GM23338 (cell line): ENCODE data around the gene MMAB. TPM values are rescaled to one million over a fixed set of nuclear protein-coding genes. Genes with fewer than 3 reads are reported as not detected.

Experiments
- ATAC-seq: fragments of 200-7000 bp; cut with Tn5 transposase; 3 replicates; pipeline ENCODE4 v1.9.1; 2020
- DNase-seq: peaks from one replicate; pipeline ENCODE4 v3.0.0-alpha.2; 2015; ENCODE audit warnings: low spot score
- H2AFZ ChIP-seq: fragments of 200-600 bp; sonication (generic); 2 replicates; pipeline ENCODE4 v1.8.0; 2016; ENCODE audit warnings: antibody characterized with exemption, mild to moderate bottlenecking, moderate library complexity
- H3F3A ChIP-seq: fragments of 200-600 bp; sonication (generic); replicated peaks from 2 replicates; pipeline ENCODE4 v1.8.0; 2017; ENCODE audit warnings: antibody characterized with exemption, mixed run types, low read depth
- H3K27ac ChIP-seq: fragments of 200-600 bp; sonication (generic); 2 replicates; pipeline ENCODE4 v1.6.1; 2016; ENCODE audit warnings: low read depth
- H3K27me3 ChIP-seq: fragments of 200-600 bp; sonication (generic); 2 replicates; pipeline ENCODE4 v1.8.0; 2016; ENCODE audit warnings: mild to moderate bottlenecking, mixed run types, moderate library complexity; ENCODE audit not compliant: insufficient read depth
- H3K36me3 ChIP-seq: fragments of 200-600 bp; sonication (generic); 2 replicates; pipeline ENCODE4 v1.8.0; 2016; ENCODE audit warnings: mild to moderate bottlenecking; ENCODE audit not compliant: insufficient read depth
- H3K4me1 ChIP-seq: fragments of 200-600 bp; sonication (generic); 2 replicates; pipeline ENCODE4 v1.8.0; 2016; ENCODE audit warnings: mild to moderate bottlenecking, moderate library complexity; ENCODE audit not compliant: insufficient read depth
- H3K4me2 ChIP-seq: fragments of 200-600 bp; sonication (generic); 2 replicates; pipeline ENCODE4 v1.7.1; 2017; ENCODE audit warnings: mixed run types
- H3K4me3 ChIP-seq: fragments of 200-600 bp; sonication (generic); 2 replicates; pipeline ENCODE4 v1.6.1; 2016; ENCODE audit warnings: mixed run types
- H3K79me2 ChIP-seq: fragments of 200-600 bp; sonication (generic); replicated peaks from 2 replicates; pipeline ENCODE4 v1.8.0; 2017; ENCODE audit warnings: mild to moderate bottlenecking; ENCODE audit not compliant: insufficient read depth
- H3K9me2 ChIP-seq: fragments of 200-600 bp; sonication (generic); 2 replicates; pipeline ENCODE4 v1.8.0; 2017; ENCODE audit not compliant: insufficient read depth
- H4K20me1 ChIP-seq: fragments of 200-600 bp; sonication (generic); replicated peaks from 2 replicates; pipeline ENCODE4 v1.8.0; 2017; ENCODE audit warnings: mild to moderate bottlenecking; ENCODE audit not compliant: insufficient read depth
- H3K27ac Mint-ChIP-seq: 2 replicates; pipeline ENCODE4 v1.8.0; 2020; ENCODE audit warnings: inconsistent platforms, mild to moderate bottlenecking, moderate library complexity, mixed read lengths
- H3K27me3 Mint-ChIP-seq: 3 replicates; pipeline ENCODE4 v1.8.0; 2022; ENCODE audit warnings: low read depth, mild to moderate bottlenecking, moderate library complexity, mixed read lengths, inconsistent platforms; ENCODE audit not compliant: insufficient read depth, poor library complexity
- H3K36me3 Mint-ChIP-seq: 3 replicates; pipeline ENCODE4 v1.8.0; 2021; ENCODE audit warnings: low read depth, mild to moderate bottlenecking, inconsistent platforms, moderate library complexity, mixed read lengths
- H3K4me1 Mint-ChIP-seq: 3 replicates; pipeline ENCODE4 v1.8.0; 2020; ENCODE audit warnings: mild to moderate bottlenecking, inconsistent platforms, mixed read lengths
- H3K4me3 Mint-ChIP-seq: 3 replicates; pipeline ENCODE4 v1.8.0; 2021; ENCODE audit warnings: moderate library complexity, mild to moderate bottlenecking, inconsistent platforms, mixed read lengths
- H3K9me3 Mint-ChIP-seq: 3 replicates; pipeline ENCODE4 v1.8.0; 2020; ENCODE audit warnings: moderate library complexity, mild to moderate bottlenecking, inconsistent platforms, mixed read lengths
- CREB1 ChIP-seq: fragments of 250-450 bp; sonication (Bioruptor Pico); IDR thresholded peaks from 2 replicates; pipeline ENCODE4 v1.5.0; 2020; ENCODE audit warnings: low read depth, mild to moderate bottlenecking, moderate library complexity
- CTCF ChIP-seq, 2 experiments: fragments of 200-600 bp in 1 of 2; sonication (generic) in 1 of 2; conservative IDR thresholded peaks; 2 replicates each; pipeline versions ENCODE4 v1.5.1 to v1.6.1; 2016 to 2017; ENCODE audit warnings: antibody characterized with exemption in 2 of 2, low read depth in 2 of 2, mild to moderate bottlenecking in 2 of 2, moderate library complexity in 1 of 2
- ETS1 ChIP-seq: IDR thresholded peaks from 2 replicates; pipeline ENCODE4 v1.6.1; 2016; ENCODE audit warnings: antibody characterized with exemption
- EZH2 ChIP-seq: fragments of 200-600 bp; sonication (generic); IDR thresholded peaks from one replicate; pipeline ENCODE4 v1.8.0; 2017; ENCODE audit warnings: antibody characterized with exemption, mild to moderate bottlenecking, low read depth; ENCODE audit not compliant: unreplicated experiment
- EZH2phosphoT487 ChIP-seq: fragments of 200-600 bp; sonication (generic); IDR thresholded peaks from one replicate; pipeline ENCODE4 v1.8.1; 2018; ENCODE audit warnings: antibody characterized with exemption; ENCODE audit not compliant: unreplicated experiment
- JUNB ChIP-seq: IDR thresholded peaks from one replicate; pipeline ENCODE4 v1.6.1; 2016; ENCODE audit warnings: antibody characterized with exemption; ENCODE audit not compliant: unreplicated experiment
- POLR2AphosphoS5 ChIP-seq: IDR thresholded peaks from 2 replicates; pipeline ENCODE4 v1.6.1; 2016; ENCODE audit warnings: antibody characterized with exemption, low read depth
- REST ChIP-seq: IDR thresholded peaks from one replicate; pipeline ENCODE4 v1.6.1; 2018; ENCODE audit warnings: antibody characterized with exemption; ENCODE audit not compliant: unreplicated experiment
- ZNF114 ChIP-seq: fragments of 250-450 bp; sonication (Bioruptor Pico); IDR thresholded peaks from 2 replicates; pipeline ENCODE4 v1.5.0; 2020; ENCODE audit warnings: mild to moderate bottlenecking, moderate library complexity
- ZNF331 ChIP-seq: fragments of 250-450 bp; sonication (Bioruptor Pico); IDR thresholded peaks from 2 replicates; pipeline ENCODE4 v1.5.0; 2020; ENCODE audit warnings: low read depth, mild to moderate bottlenecking, moderate library complexity
- polyA plus RNA-seq: library from polyadenylated mRNA; unstranded; fragments of >200 nt; fragmentation: Nextera tagmentation; extraction: Ambion mirVana; gene quantifications from 2 replicates; pipeline ENCODE4 v1.2.1, GENCODE V29; 2016
- total RNA-seq: library from RNA; depleted of rRNA; stranded (reverse); fragments of >200 nt; shearing (Covaris generic); gene quantifications from 2 replicates; pipeline ENCODE4 v1.2.3, GENCODE V29; 2014

The MMAB gene
- total and polyA plus RNA-seq, 2 experiments from 2014 or later = 24.7 to 38.5 TPM

GRCh38 chr12:109605599-109606228 is 32.4 kb upstream of the MMAB start:
- Histone ChIP-seq H3K9me2 (no peaks in the 10 kb centered on the region), H4K20me1 (no peaks in the 10 kb centered on the region), H3K4me1 (peaks cover 6% of the 10 kb centered on the region; the same call in 1 of the 2 replicates), H3K4me3 (no peak overlapping the region), H3F3A (0 out of 2 replicates have a peak, but pooled peaks cover 2% of the 10 kb centered on the region), H2AFZ (no peak overlapping the region; the same call in 1 of the 2 replicates), H3K4me2 (no peak overlapping the region), H3K27me3 (no peaks in the 10 kb centered on the region), H3K79me2 (no peaks in the 10 kb centered on the region), H3K27ac (no peak overlapping the region), H3K36me3 (no peaks in the 10 kb centered on the region)
- DNase-seq (no peak), ATAC-seq (no peak)
- Mint-ChIP-seq H3K9me3 (no peaks in the 10 kb centered on the region), H3K4me3 (no peak overlapping the region), H3K27ac (no peak overlapping the region), H3K36me3 (no peaks in the 10 kb centered on the region), H3K4me1 (peaks cover 6% of the 10 kb centered on the region), H3K27me3 (peaks cover 8% of the 10 kb centered on the region)
- TF ChIP-seq EZH2 (no peak), ZNF331 (CRISPR knock-in tag) (no peak), ZNF114 (CRISPR knock-in tag) (no peak), EZH2phosphoT487 (no peak), POLR2AphosphoS5 (no peak), REST (no peak), ETS1 (no peak), CTCF (conservative IDR thresholded peaks at IDR 0.05; ENCODE audit: low read depth in 2 of 2) (no peak)

DNA sequence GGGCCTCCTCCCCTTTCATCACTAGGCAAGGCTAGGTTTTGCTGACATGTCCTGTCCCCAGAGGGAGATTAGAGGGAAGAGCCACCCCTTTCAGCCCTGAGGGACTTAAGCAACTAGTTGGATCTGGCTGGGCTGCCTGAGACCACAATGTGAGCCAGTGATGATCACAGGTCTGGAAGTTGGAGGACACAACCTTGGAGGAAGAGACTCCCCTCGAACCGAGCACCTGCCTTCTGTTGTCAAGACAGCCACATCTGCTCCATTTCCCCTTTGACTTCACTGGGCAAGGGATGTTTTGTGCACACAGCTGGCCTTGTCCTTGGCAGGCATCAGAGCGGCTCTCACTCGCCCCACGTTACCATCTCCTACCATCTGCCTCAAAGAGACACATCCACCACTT is 31.7 kb upstream of the MMAB start:
- ATAC-seq = no peak
- no peak for TF ChIP-seq EZH2
- no peak for TF ChIP-seq POLR2AphosphoS5
- TF ChIP-seq CREB1 = no peak
- TF ChIP-seq ZNF331 (CRISPR knock-in tag) = no peak
- TF ChIP-seq REST = no peak
- no peak for TF ChIP-seq ETS1
- no peak for TF ChIP-seq JUNB

More for the DNA sequence above, 31.7 kb upstream of the MMAB start:
- no peak for DNase-seq
- no peaks in the 10 kb centered on the region for H3K27me3 ChIP-seq
- no peak overlapping the region for H3K4me3 ChIP-seq
- no peak overlapping the region for H3K27ac ChIP-seq
- peaks cover 6% of the 10 kb centered on the region; the same call in 1 of the 2 replicates for H3K4me1 ChIP-seq
- H2AFZ ChIP-seq = no peak overlapping the region
- H3K9me3 Mint-ChIP-seq = no peaks in the 10 kb centered on the region
- no peak overlapping the region for H3K4me2 ChIP-seq
- H3K9me2 ChIP-seq = no peaks in the 10 kb centered on the region
- H4K20me1 ChIP-seq = no peaks in the 10 kb centered on the region
- H3F3A ChIP-seq = 0 out of 2 replicates have a peak, but pooled peaks cover 2% of the 10 kb centered on the region
- peaks cover 6% of the 10 kb centered on the region for H3K4me1 Mint-ChIP-seq
- H3K27ac Mint-ChIP-seq = no peak overlapping the region; the same call in 1 of the 2 replicates
- peaks cover 8% of the 10 kb centered on the region for H3K27me3 Mint-ChIP-seq
- no peaks in the 10 kb centered on the region for H3K79me2 ChIP-seq
- H3K4me3 Mint-ChIP-seq = no peak overlapping the region
- no peaks in the 10 kb centered on the region for H3K36me3 Mint-ChIP-seq
- no peaks in the 10 kb centered on the region for H3K36me3 ChIP-seq
